ENCODE data around the gene CBY1.

DNA sequence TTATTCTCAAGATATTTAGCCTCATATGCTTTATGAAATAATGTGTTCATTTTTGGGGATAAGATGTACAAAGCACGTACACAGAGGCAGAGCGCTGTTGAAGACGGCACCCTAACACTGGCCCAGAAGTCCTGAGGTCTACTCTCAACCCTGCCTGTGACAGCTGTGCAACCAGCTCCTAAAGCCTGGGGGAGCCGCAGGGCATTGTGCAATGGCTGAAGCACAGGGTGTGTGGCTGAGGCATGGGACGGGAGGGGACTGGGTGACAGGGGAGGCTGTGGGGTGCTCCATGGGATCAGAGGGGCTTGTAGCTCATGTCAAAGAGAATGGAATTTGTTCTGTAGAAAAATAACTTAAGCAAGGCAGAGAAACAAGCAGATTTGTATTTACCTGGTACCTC is 28.0 kb upstream of the CBY1 start:
- no peak for TF ChIP-seq EZH2 (IDR thresholded peaks at IDR 0.05; ENCODE audit: borderline replicate concordance, insufficient read depth, low read depth, low read length, poor library complexity, severe bottlenecking)
- TF ChIP-seq, protein P1, sequence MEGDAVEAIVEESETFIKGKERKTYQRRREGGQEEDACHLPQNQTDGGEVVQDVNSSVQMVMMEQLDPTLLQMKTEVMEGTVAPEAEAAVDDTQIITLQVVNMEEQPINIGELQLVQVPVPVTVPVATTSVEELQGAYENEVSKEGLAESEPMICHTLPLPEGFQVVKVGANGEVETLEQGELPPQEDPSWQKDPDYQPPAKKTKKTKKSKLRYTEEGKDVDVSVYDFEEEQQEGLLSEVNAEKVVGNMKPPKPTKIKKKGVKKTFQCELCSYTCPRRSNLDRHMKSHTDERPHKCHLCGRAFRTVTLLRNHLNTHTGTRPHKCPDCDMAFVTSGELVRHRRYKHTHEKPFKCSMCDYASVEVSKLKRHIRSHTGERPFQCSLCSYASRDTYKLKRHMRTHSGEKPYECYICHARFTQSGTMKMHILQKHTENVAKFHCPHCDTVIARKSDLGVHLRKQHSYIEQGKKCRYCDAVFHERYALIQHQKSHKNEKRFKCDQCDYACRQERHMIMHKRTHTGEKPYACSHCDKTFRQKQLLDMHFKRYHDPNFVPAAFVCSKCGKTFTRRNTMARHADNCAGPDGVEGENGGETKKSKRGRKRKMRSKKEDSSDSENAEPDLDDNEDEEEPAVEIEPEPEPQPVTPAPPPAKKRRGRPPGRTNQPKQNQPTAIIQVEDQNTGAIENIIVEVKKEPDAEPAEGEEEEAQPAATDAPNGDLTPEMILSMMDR (IDR thresholded peaks at IDR 0.05), result no peak

Measured in B cell (primary cell).